HFFc6 (cell line): ENCODE results near the gene MROH2A. TPM values are rescaled to one million over a fixed set of nuclear protein-coding genes. Genes with fewer than 3 reads are reported as not detected.

Source experiments
- DNase-seq: peaks from one replicate; pipeline ENCODE4 v3.0.0-alpha.2; 2018
- H3K27ac Mint-ChIP-seq: 2 replicates; pipeline ENCODE4 v1.8.0; 2020; ENCODE audit warnings: mild to moderate bottlenecking, mixed read lengths
- H3K27me3 Mint-ChIP-seq: 2 replicates; pipeline ENCODE4 v1.8.0; 2021; ENCODE audit warnings: mild to moderate bottlenecking, moderate library complexity, mixed read lengths; ENCODE audit not compliant: insufficient read depth
- H3K36me3 Mint-ChIP-seq: 2 replicates; pipeline ENCODE4 v1.8.0; 2021; ENCODE audit warnings: low read depth, mixed read lengths
- H3K4me1 Mint-ChIP-seq: 2 replicates; pipeline ENCODE4 v1.8.0; 2020; ENCODE audit warnings: low read depth, mixed read lengths
- H3K4me3 Mint-ChIP-seq: 2 replicates; pipeline ENCODE4 v1.8.0; 2020; ENCODE audit warnings: mild to moderate bottlenecking, moderate library complexity, mixed read lengths
- H3K9me3 Mint-ChIP-seq: 2 replicates; pipeline ENCODE4 v1.8.0; 2020; ENCODE audit warnings: mild to moderate bottlenecking, mixed read lengths
- CTCF ChIP-seq: fragments of 200-600 bp; sonication (generic); IDR thresholded peaks from 2 replicates; pipeline ENCODE4 v1.5.0; 2021; ENCODE audit warnings: antibody characterized with exemption, mild to moderate bottlenecking
- total RNA-seq, 6 experiments: library from RNA; stranded (reverse); fragmentation: NEBNext Ultra II Directional; extraction: Animal tissue kit (Norgen Biotek cat#: 25700); gene quantifications; 2 replicates in 1 of 6; 3 replicates in 5 of 6; pipeline ENCODE4 v1.2.3, GENCODE V29; 2021

Gene MROH2A
- total RNA-seq, 6 experiments from 2014 or later: not detected

GRCh38 chr2:233799087-233799665 lies 21.0 kb downstream of the MROH2A start:
- TF ChIP-seq CTCF: no peak
- Mint-ChIP-seq H3K9me3 (peaks cover 4% of the 10 kb centered on the region), H3K4me3 (no peak overlapping the region), H3K27me3 (peaks cover 4% of the 10 kb centered on the region), H3K27ac (no peak overlapping the region), H3K4me1 (no peaks in the 10 kb centered on the region), H3K36me3 (no peaks in the 10 kb centered on the region; the same call in 1 of the 2 replicates)
- DNase-seq: no peak

- TF ChIP-seq CTCF: no peak
- H3K27me3 Mint-ChIP-seq: peaks cover 9% of the 10 kb centered on the region
- no peak overlapping the region for H3K27ac Mint-ChIP-seq
- peaks cover 3% of the 10 kb centered on the region; the same call in 1 of the 2 replicates for H3K9me3 Mint-ChIP-seq
- H3K36me3 Mint-ChIP-seq: no peaks in the 10 kb centered on the region; the same call in 1 of the 2 replicates
- no peaks in the 10 kb centered on the region for H3K4me1 Mint-ChIP-seq
- DNase-seq: no peak
- H3K4me3 Mint-ChIP-seq: no peak overlapping the region
Measured at GRCh38 chr2:233799716-233800115, 21.6 kb downstream of the MROH2A start.

GRCh38 chr2:233800208-233800607 lies 22.1 kb downstream of the MROH2A start:
- Mint-ChIP-seq H3K27ac (no peak overlapping the region), H3K9me3 (no peaks in the 10 kb centered on the region; the same call in 1 of the 2 replicates), H3K36me3 (no peaks in the 10 kb centered on the region), H3K4me3 (no peak overlapping the region), H3K27me3 (peaks cover 13% of the 10 kb centered on the region), H3K4me1 (no peaks in the 10 kb centered on the region)
- no peak for TF ChIP-seq CTCF
- DNase-seq: no peak

DNA sequence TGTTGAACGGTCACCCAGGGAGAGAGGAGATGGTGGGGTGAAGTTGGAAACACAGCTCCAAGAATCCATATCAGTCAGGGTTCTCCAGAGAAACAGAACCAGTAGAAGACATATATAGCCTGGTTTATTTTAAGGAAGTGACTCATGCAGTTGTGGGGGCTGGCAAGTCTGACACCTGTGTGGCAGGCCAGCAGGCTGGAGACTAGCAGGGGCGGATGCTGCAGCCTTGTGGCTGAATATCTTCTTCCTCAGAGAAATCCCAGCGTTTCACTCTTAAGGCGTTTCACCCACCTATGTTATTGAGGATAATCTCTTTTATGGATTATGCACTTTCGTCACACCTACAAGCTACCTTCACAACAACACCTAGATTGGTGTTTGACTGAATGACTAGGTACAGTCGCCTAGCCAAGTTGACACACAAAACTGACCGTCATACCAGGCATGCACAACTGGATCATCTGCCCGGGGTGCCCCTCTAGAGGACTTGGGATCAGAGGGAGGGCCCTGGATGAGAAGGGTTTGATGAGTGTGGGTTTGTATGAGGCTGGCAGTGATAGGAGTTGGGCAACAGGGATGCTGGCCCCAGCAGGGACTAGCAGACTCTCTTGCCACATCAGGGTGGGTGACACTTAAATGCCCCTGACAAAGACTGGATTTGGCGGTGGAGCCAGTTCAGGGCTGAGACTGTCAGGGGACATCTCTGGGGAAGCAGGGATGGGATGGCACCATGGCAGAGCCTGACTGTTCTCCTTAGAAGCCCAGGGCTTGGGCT lies 23.4 kb downstream of the MROH2A start:
- H3K9me3 Mint-ChIP-seq: no peaks in the 10 kb centered on the region; the same call in 1 of the 2 replicates
- H3K4me1 Mint-ChIP-seq: no peaks in the 10 kb centered on the region
- H3K36me3 Mint-ChIP-seq: no peaks in the 10 kb centered on the region
- H3K4me3 Mint-ChIP-seq: no peak overlapping the region
- DNase-seq: no peak
- H3K27me3 Mint-ChIP-seq: peaks cover 13% of the 10 kb centered on the region
- TF ChIP-seq CTCF: no peak
- no peak overlapping the region for H3K27ac Mint-ChIP-seq

GRCh38 chr2:233802132-233802815 lies 24.1 kb downstream of the MROH2A start:
- Mint-ChIP-seq H3K4me3 (no peak overlapping the region), H3K27ac (no peak overlapping the region), H3K36me3 (no peaks in the 10 kb centered on the region), H3K27me3 (peaks cover 13% of the 10 kb centered on the region), H3K9me3 (no peaks in the 10 kb centered on the region; the same call in 1 of the 2 replicates), H3K4me1 (no peaks in the 10 kb centered on the region)
- DNase-seq: no peak
- TF ChIP-seq CTCF: no peak
